ENCODE results near the gene PRKCA.

The PRKCA gene

GRCh38 chr17:66467766-66468165 lies 165.4 kb downstream of the PRKCA start:
- TF ChIP-seq MYC (IDR thresholded peaks at IDR 0.05; ENCODE audit: low read depth, low read length) (no peak), CTCF (IDR thresholded peaks at IDR 0.05; ENCODE audit: low read depth, low read length) (no peak), POLR2A (IDR thresholded peaks at IDR 0.05; ENCODE audit: extremely low read depth, insufficient read length) (no peak), MAX (IDR thresholded peaks at IDR 0.05; ENCODE audit: low read depth, low read length) (no peak)
- no peak for DNase-seq (ENCODE audit: low read depth)
- H3K4me3 ChIP-seq (ENCODE audit: low read depth, low read length), result no peak overlapping the region

GRCh38 chr17:66468241-66469087 lies 166.1 kb downstream of the PRKCA start:
- DNase-seq (ENCODE audit: low read depth), result peak; percentile 86
- no peak overlapping the region for H3K4me3 ChIP-seq (ENCODE audit: low read depth, low read length)
- TF ChIP-seq MYC (IDR thresholded peaks at IDR 0.05; ENCODE audit: low read depth, low read length) (no peak), MAX (IDR thresholded peaks at IDR 0.05; ENCODE audit: low read depth, low read length) (no peak), POLR2A (IDR thresholded peaks at IDR 0.05; ENCODE audit: extremely low read depth, insufficient read length) (no peak), CTCF (IDR thresholded peaks at IDR 0.05; ENCODE audit: low read depth, low read length) (no peak)

- no peak overlapping the region for H3K4me3 ChIP-seq (ENCODE audit: low read depth, low read length)
- DNase-seq (ENCODE audit: low read depth), result no peak
Measured at GRCh38 chr17:66469088-66469442, 166.7 kb downstream of the PRKCA start.

GRCh38 chr17:66469461-66469860 lies 167.0 kb downstream of the PRKCA start:
- no peak for TF ChIP-seq CTCF (IDR thresholded peaks at IDR 0.05; ENCODE audit: low read depth, low read length)
- no peak for TF ChIP-seq POLR2A (IDR thresholded peaks at IDR 0.05; ENCODE audit: extremely low read depth, insufficient read length)
- no peak for TF ChIP-seq MAX (IDR thresholded peaks at IDR 0.05; ENCODE audit: low read depth, low read length)
- TF ChIP-seq MYC (IDR thresholded peaks at IDR 0.05; ENCODE audit: low read depth, low read length), result no peak
- H3K4me3 ChIP-seq (ENCODE audit: low read depth, low read length), result no peak overlapping the region
- DNase-seq (ENCODE audit: low read depth), result no peak

More at GRCh38 chr17:66469088-66469442, 166.7 kb downstream of the PRKCA start:
- TF ChIP-seq CTCF (IDR thresholded peaks at IDR 0.05; ENCODE audit: low read depth, low read length) (no peak), POLR2A (IDR thresholded peaks at IDR 0.05; ENCODE audit: extremely low read depth, insufficient read length) (no peak), MYC (IDR thresholded peaks at IDR 0.05; ENCODE audit: low read depth, low read length) (no peak)

GRCh38 chr17:66469890-66470289 lies 167.5 kb downstream of the PRKCA start:
- no peak overlapping the region for H3K4me3 ChIP-seq (ENCODE audit: low read depth, low read length)
- no peak for DNase-seq (ENCODE audit: low read depth)
- no peak for TF ChIP-seq MAX (IDR thresholded peaks at IDR 0.05; ENCODE audit: low read depth, low read length)
- TF ChIP-seq CTCF (IDR thresholded peaks at IDR 0.05; ENCODE audit: low read depth, low read length), result no peak
- no peak for TF ChIP-seq MYC (IDR thresholded peaks at IDR 0.05; ENCODE audit: low read depth, low read length)
- TF ChIP-seq POLR2A (IDR thresholded peaks at IDR 0.05; ENCODE audit: extremely low read depth, insufficient read length), result no peak

Measured in NB4 (cell line).